ENCODE results near the gene ACAT1.
"Not testable (repeated sequence)": the region's sequence is repeated elsewhere in the genome, so short reads cannot be mapped to it uniquely, and the experiment has no call there.

Gene ACAT1

GRCh38 chr11:108121274-108122155 lies at the start of gene ACAT1:
ACAT1 (plus strand) TSS chr11:108121567; CDS start chr11:108121607, 40 bp downstream.
- peak; percentile 78 for DNase-seq

GRCh38 chr11:108084811-108085210 lies 36.6 kb upstream of the ACAT1 start:
- DNase-seq, result peak; percentile 1

GRCh38 chr11:108085672-108086071 lies 35.7 kb upstream of the ACAT1 start:
- DNase-seq, result no peak

- DNase-seq, result no peak
Measured at GRCh38 chr11:108092134-108092533, 29.2 kb upstream of the ACAT1 start.

- no peak for DNase-seq
Measured at GRCh38 chr11:108093128-108093904, 28.1 kb upstream of the ACAT1 start.

GRCh38 chr11:108097179-108097578 lies 24.2 kb upstream of the ACAT1 start:
- no peak for DNase-seq

- DNase-seq, result no peak
Measured at GRCh38 chr11:108101090-108101775, 20.1 kb upstream of the ACAT1 start.

GRCh38 chr11:108111126-108111525 lies 10.2 kb upstream of the ACAT1 start:
- no peak for DNase-seq

GRCh38 chr11:108112057-108112456 lies 9.3 kb upstream of the ACAT1 start:
- peak; percentile 33 for DNase-seq

- DNase-seq, result peak; percentile 91
Measured at GRCh38 chr11:108115500-108116140, 5.7 kb upstream of the ACAT1 start.

- peak; percentile 1 for DNase-seq
Measured at GRCh38 chr11:108117746-108118371, 3.5 kb upstream of the ACAT1 start.

GRCh38 chr11:108120936-108121273 lies 462 bp upstream of the ACAT1 start:
- DNase-seq, result not testable (repeated sequence)

- no peak for DNase-seq
Measured at GRCh38 chr11:108122166-108122628, 830 bp downstream of the ACAT1 start.

- no peak for DNase-seq
Measured at GRCh38 chr11:108125096-108125495, 3.7 kb downstream of the ACAT1 start.

GRCh38 chr11:108128772-108129171 lies 7.4 kb downstream of the ACAT1 start:
- DNase-seq, result no peak

- DNase-seq, result no peak
Measured at GRCh38 chr11:108131993-108132392, 10.6 kb downstream of the ACAT1 start.

- not testable (repeated sequence) for DNase-seq
Measured at GRCh38 chr11:108132993-108133538, 11.7 kb downstream of the ACAT1 start.

GRCh38 chr11:108135845-108136544 lies 14.6 kb downstream of the ACAT1 start:
- DNase-seq, result no peak

GRCh38 chr11:108137212-108137611 lies 15.8 kb downstream of the ACAT1 start:
- no peak for DNase-seq

- no peak for DNase-seq
Measured at GRCh38 chr11:108142304-108142703, 20.9 kb downstream of the ACAT1 start.

- no peak for DNase-seq
Measured at GRCh38 chr11:108144615-108145014, 23.2 kb downstream of the ACAT1 start.

All from NCI-H510A (cell line).